Ectodermal cell (in vitro differentiated cells): ENCODE data around the gene KRTAP4-11.
"Not testable (repeated sequence)": the region's sequence is repeated elsewhere in the genome, so short reads cannot be mapped to it uniquely, and the experiment has no call there.

Source experiments
- H3K27ac ChIP-seq: 2 replicates; pipeline ENCODE4 v1.7.0; 2013; ENCODE audit warnings: mild to moderate bottlenecking, low read depth, low read length; ENCODE audit not compliant: insufficient read depth, poor library complexity, severe bottlenecking
- H3K27me3 ChIP-seq: 2 replicates; pipeline ENCODE4 v1.7.0; 2013; ENCODE audit warnings: mild to moderate bottlenecking, low read length; ENCODE audit not compliant: insufficient read depth, control insufficient read depth, poor library complexity, severe bottlenecking
- H3K36me3 ChIP-seq: one replicate; pipeline ENCODE4 v1.7.0; 2013; ENCODE audit warnings: low read length; ENCODE audit not compliant: control insufficient read depth, insufficient read depth
- H3K4me1 ChIP-seq: one replicate; pipeline ENCODE4 v1.7.0; 2013; ENCODE audit warnings: low read length; ENCODE audit not compliant: control insufficient read depth, insufficient read depth
- H3K4me3 ChIP-seq: 2 replicates; pipeline ENCODE4 v1.7.0; 2013; ENCODE audit warnings: low read depth, low read length, control low read depth; ENCODE audit not compliant: insufficient read depth
- H3K9me3 ChIP-seq: 2 replicates; pipeline ENCODE4 v1.7.0; 2013; ENCODE audit warnings: mild to moderate bottlenecking, low read length, moderate library complexity; ENCODE audit not compliant: control insufficient read depth
- WGBS, 2 experiments: methylation state at CpG; one replicate each; pipeline ENCODE4 v1.1.7; 2013; ENCODE audit warnings: missing lambda C conversion rate in 2 of 2; 5-methylcytosine and 5-hydroxymethylcytosine counted together

Gene KRTAP4-11

DNA sequence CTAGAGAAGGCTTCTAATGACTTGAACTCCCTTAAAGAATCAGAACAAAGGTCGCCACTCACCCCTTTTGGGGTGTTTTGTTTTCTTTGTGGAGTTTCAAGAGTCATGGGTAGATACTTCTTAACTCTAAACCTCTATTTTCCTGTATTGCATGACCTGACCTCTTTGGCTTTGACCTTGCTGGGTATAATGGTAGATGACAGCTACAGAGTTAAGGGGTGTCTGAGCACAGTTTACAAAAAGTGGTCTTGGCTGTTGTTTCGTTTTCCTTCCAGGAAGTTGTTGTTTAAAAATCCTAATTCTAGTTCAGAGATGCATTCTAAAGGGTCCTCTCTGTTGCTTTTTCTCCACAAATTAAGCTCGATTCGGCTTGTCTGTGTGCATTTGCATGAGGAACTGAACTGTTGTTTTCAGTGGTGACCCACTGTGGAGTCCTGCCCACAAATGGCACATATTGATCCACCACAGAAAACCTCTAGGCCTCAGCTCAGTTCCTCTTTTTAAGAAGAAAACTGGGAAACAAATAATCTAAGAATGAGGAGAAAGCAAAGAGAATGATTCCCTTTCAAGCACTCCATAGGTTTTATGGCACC, 29.3 kb downstream of the KRTAP4-11 start:
- H3K4me1 ChIP-seq, H3K27me3 ChIP-seq, H3K27ac ChIP-seq, H3K4me3 ChIP-seq, H3K9me3 ChIP-seq, H3K36me3 ChIP-seq: not testable (repeated sequence)
- WGBS, 2 experiments: 67 to 76% methylated on average over 1 to 4 of the region's 4 CpGs

DNA sequence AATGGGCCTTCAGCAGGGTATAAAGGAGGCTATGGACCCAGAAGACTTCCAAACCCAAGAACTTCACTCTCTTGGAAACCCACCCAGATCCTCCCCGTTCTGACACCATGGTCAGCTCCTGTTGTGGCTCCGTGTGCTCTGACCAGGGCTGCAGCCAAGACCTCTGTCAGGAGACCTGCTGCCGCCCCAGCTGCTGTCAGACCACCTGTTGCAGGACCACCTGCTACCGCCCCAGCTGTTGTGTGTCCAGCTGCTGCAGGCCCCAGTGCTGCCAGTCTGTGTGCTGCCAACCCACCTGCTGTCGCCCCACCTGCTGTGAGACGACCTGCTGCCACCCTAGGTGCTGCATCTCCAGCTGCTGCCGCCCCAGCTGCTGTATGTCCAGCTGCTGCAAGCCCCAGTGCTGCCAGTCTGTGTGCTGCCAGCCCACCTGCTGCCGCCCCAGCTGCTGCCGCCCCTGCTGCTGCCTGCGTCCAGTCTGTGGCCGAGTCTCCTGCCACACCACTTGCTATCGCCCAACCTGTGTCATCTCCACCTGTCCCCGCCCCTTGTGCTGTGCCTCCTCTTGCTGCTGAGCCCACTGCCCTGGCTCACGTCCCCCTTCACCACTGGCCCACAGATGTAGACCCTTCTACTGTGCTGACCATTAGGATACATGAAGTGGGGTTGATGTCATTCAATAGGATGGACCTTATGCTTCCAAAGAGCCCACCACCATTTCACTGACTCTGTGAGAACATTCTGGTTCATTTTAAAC, 33.9 kb downstream of the KRTAP4-11 start, which contains the start of gene KRTAP4-7:
KRTAP4-7 (plus strand) TSS at position 51 of the 757 bp plus-strand sequence; CDS start at position 108, 57 bp downstream.
- 92% methylated on average over 14 of the region's 14 CpGs for WGBS, 2 experiments
- not testable (repeated sequence) for H3K27ac ChIP-seq, H3K36me3 ChIP-seq, H3K27me3 ChIP-seq, H3K4me1 ChIP-seq, H3K9me3 ChIP-seq, H3K4me3 ChIP-seq

- H3K9me3 ChIP-seq, H3K4me3 ChIP-seq, H3K27me3 ChIP-seq, H3K36me3 ChIP-seq, H3K27ac ChIP-seq, H3K4me1 ChIP-seq: not testable (repeated sequence)
- WGBS, 2 experiments: 89 to 100% methylated on average over 1 to 2 of the region's 2 CpGs
Measured at GRCh38 chr17:41083427-41083826, 34.7 kb downstream of the KRTAP4-11 start.

DNA sequence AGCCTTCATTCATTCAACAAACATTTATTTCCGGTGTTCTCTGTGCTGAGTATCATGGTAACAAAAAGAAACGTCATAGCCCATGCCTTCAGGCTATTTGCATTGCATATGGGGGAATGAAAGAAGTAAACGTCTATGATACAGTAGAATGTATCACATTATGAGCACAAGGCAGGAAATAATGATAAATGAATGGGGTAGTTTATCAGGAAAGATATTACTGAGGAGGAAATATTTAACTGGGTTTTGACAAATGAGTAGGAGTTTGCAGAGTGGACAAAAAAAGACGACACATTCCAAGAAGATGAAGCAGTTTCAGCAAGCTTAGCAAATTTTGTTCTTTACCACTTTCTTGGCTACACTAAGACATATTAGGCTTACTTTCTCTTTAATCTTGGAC, 35.5 kb downstream of the KRTAP4-11 start:
- Histone ChIP-seq H3K4me3 (no peak overlapping the region), H3K27ac (no peak overlapping the region)

DNA sequence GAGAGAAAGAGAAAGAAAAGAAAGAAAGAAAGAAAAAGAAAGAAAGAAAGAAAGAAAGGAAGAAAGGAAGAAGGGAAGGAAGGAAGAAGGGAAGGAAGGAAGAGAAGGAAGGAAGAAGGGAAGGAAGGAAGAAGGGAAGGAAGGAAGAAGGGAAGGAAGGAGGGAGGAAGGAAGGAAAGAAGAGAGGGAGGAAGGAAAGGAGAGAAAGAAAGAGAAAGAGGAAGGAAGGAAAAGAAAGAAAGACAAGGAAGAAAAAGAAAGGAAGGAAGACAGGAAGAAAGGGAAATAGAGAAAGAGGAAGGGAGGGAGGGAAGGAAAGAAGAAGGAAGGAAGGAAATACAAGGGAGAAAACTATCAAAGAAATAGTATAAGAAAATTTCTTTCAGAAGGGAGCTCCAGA, 41.4 kb downstream of the KRTAP4-11 start:
- H3K36me3 ChIP-seq: no peaks in the 10 kb centered on the region
- no peak overlapping the region for H3K4me3 ChIP-seq
- no peaks in the 10 kb centered on the region for H3K27me3 ChIP-seq
- no peak overlapping the region for H3K27ac ChIP-seq
- H3K4me1 ChIP-seq: no peaks in the 10 kb centered on the region
- no peaks in the 10 kb centered on the region for H3K9me3 ChIP-seq

More for the DNA sequence above, 35.5 kb downstream of the KRTAP4-11 start:
- Histone ChIP-seq H3K36me3 (no peaks in the 10 kb centered on the region), H3K4me1 (no peaks in the 10 kb centered on the region), H3K9me3 (no peaks in the 10 kb centered on the region), H3K27me3 (no peaks in the 10 kb centered on the region)
- 86 to 89% methylated on average over 4 of the region's 4 CpGs for WGBS, 2 experiments

GRCh38 chr17:41073676-41074075, 44.5 kb downstream of the KRTAP4-11 start:
- Histone ChIP-seq H3K36me3 (no peaks in the 10 kb centered on the region), H3K4me3 (no peak overlapping the region), H3K27ac (no peak overlapping the region), H3K9me3 (no peaks in the 10 kb centered on the region), H3K4me1 (no peaks in the 10 kb centered on the region), H3K27me3 (no peaks in the 10 kb centered on the region)
- WGBS, 2 experiments: 93% methylated on average over 2 of the region's 2 CpGs

- no peak overlapping the region for H3K4me3 ChIP-seq
- no peaks in the 10 kb centered on the region for H3K27me3 ChIP-seq
- H3K27ac ChIP-seq: no peak overlapping the region
- no peaks in the 10 kb centered on the region for H3K9me3 ChIP-seq
- H3K36me3 ChIP-seq: no peaks in the 10 kb centered on the region
- H3K4me1 ChIP-seq: no peaks in the 10 kb centered on the region
- WGBS, 2 experiments: 92 to 94% methylated on average over 5 of the region's 5 CpGs
Measured at GRCh38 chr17:41071606-41072360, 46.4 kb downstream of the KRTAP4-11 start.

DNA sequence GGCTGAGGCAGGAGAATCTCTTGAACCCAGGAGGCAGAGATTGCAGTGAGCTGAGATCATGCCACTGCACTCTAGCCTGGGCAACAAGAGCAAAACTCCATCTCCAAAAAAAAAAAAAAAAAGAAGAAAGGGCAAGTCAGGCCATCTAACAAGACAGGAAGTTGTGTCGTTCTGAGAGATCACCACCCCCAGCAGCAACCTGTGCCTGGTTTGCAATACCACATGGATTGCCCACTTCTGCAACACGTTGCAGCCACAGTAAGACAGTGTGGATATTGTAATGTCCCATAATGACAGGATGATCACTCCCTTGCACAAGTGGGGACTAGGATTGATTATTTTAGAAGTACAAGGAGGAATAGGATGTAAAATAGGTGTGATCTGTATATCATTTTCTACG, 49.1 kb downstream of the KRTAP4-11 start:
- Histone ChIP-seq H3K4me1 (no peaks in the 10 kb centered on the region), H3K27me3 (no peaks in the 10 kb centered on the region), H3K9me3 (no peaks in the 10 kb centered on the region), H3K27ac (no peak overlapping the region), H3K36me3 (no peaks in the 10 kb centered on the region), H3K4me3 (no peak overlapping the region)
- WGBS, 2 experiments: 87 to 95% methylated on average over 3 of the region's 3 CpGs

GRCh38 chr17:41067281-41067680, 50.9 kb downstream of the KRTAP4-11 start:
- Histone ChIP-seq H3K36me3 (no peaks in the 10 kb centered on the region), H3K4me1 (no peaks in the 10 kb centered on the region), H3K27me3 (no peaks in the 10 kb centered on the region), H3K27ac (no peak overlapping the region), H3K4me3 (no peak overlapping the region), H3K9me3 (no peaks in the 10 kb centered on the region)
